Measurements from ENCODE around the gene CALB2.

- TF ChIP-seq, protein P1, sequence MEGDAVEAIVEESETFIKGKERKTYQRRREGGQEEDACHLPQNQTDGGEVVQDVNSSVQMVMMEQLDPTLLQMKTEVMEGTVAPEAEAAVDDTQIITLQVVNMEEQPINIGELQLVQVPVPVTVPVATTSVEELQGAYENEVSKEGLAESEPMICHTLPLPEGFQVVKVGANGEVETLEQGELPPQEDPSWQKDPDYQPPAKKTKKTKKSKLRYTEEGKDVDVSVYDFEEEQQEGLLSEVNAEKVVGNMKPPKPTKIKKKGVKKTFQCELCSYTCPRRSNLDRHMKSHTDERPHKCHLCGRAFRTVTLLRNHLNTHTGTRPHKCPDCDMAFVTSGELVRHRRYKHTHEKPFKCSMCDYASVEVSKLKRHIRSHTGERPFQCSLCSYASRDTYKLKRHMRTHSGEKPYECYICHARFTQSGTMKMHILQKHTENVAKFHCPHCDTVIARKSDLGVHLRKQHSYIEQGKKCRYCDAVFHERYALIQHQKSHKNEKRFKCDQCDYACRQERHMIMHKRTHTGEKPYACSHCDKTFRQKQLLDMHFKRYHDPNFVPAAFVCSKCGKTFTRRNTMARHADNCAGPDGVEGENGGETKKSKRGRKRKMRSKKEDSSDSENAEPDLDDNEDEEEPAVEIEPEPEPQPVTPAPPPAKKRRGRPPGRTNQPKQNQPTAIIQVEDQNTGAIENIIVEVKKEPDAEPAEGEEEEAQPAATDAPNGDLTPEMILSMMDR (conservative IDR thresholded peaks at IDR 0.05; ENCODE audit: low read length), result no peak
- no peak for TF ChIP-seq EZH2phosphoT487 (IDR thresholded peaks at IDR 0.05; ENCODE audit: borderline replicate concordance)
Measured at GRCh38 chr16:71341881-71342280, 16.6 kb upstream of the CALB2 start.

Measured in Loucy (cell line).